ENCODE measurements around the gene C6orf163.

Gene C6orf163

DNA sequence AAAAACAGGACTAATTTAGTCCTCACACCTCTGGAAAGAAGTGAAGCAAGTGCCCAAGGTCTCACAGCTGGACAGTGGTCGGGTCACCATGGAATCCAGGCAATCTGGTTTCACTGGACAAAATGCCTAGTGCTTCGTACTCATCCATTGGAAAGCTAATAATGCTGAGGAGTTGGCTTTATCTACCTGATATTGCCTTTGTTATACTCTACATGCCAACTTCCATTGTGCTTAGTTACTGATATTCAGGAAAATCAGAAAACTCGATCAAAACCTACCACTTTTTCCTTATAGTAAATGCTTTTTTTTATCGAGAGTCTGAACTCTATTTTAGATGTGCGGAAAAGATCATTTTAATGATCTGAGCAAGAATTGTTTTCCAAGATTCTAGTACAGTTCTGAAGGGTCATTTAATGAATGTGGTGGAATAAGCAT is 64.1 kb downstream of the C6orf163 start:
- peak in 2 of 56 donors; percentile 2 to 6 for DNase-seq

Data from amygdala (tissue), 56 donors.